Mucosa of gallbladder (tissue), 1 donor: Measurements from ENCODE around the gene CKS1B. TPM values are rescaled to one million over a fixed set of nuclear protein-coding genes. Genes with fewer than 3 reads are reported as not detected.

ENCODE experiments used
- DNase-seq: peaks from one replicate; pipeline ENCODE4 v3.0.0-alpha.2; 2020; ENCODE audit warnings: low spot score
- total RNA-seq: library from RNA; stranded (reverse); gene quantifications from one replicate; pipeline ENCODE4 v1.2.1, GENCODE V29; 2021
- donor health status: DM: no; HTN: no; CAD: no.

CKS1B gene
- 27.1 TPM for total RNA-seq

- DNase-seq: peak; percentile 99
These were observed at the start of gene CKS1B for GRCh38 chr1:154974102-154974807. Gene CKS1B, plus strand, starts transcription at chr1:154974681. Its CDS starts 65 bp downstream, at chr1:154974746.

DNA sequence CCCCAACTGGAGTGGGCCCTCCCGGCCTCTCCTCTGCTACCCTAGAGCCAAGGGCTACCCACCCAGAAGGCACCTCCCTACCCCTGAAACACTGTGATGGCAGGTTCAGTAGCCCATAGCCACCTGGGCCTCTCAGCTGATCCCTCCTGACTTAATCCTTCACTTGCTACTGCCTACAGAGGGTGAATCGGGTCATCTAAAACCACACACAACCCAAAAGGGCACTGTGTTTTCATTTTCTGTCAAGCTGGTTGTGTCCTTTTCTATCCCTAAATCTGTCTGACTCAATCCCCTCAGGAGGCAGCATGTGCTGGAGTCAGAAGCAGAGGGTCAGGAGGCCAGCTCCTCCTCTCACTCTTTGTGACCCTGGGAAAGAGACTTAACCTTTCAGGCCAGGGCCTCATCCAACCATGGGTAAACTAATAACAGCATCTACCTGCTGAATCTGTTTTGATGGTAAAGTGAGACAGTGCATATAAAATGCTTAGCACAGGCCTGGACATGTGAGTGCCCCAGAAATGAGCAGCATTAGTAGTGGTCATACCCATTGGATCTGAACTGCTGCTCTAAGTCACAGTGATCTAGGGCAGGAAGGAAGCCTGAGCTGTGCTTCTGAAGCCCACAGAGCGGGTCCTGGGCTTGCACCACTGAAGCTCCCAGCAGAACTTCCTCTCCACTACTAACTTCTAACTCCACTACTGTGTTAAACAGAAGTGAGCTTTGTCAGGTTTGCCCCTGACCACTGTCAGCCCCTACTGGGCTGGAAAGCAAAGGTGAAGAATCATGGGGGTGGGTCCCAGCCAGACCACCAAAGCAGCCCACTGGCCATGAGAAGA is 48.9 kb upstream of the CKS1B start:
- DNase-seq: no peak

GRCh38 chr1:154926201-154926600 is 48.3 kb upstream of the CKS1B start:
- no peak for DNase-seq

DNA sequence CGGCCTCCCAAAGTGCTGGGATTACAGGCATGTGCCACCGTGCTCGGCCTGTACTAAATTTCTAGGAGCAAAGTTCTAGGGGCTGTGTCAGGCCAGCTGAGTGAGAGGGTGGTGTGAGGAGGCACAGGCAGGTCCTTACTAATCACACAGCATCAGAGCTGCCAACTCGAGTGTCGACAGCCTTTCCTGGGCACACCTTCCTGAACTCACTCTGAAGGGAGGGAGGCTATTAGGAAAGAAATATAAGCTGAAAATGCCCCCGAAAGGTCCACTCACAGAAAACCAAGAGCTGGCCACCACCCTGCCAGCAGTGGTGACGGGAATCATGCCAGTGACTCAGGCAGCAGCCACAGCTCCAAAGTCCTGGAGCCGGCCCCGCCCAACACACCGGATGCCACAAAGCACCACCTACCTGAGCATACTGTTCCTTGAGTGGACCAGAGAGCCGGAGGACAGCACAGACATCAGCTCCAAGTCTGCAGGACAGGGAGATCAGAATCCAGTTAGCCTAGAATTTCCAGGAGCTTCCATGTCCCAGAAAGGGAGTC is 42.5 kb upstream of the CKS1B start:
- DNase-seq: peak; percentile 86

DNA sequence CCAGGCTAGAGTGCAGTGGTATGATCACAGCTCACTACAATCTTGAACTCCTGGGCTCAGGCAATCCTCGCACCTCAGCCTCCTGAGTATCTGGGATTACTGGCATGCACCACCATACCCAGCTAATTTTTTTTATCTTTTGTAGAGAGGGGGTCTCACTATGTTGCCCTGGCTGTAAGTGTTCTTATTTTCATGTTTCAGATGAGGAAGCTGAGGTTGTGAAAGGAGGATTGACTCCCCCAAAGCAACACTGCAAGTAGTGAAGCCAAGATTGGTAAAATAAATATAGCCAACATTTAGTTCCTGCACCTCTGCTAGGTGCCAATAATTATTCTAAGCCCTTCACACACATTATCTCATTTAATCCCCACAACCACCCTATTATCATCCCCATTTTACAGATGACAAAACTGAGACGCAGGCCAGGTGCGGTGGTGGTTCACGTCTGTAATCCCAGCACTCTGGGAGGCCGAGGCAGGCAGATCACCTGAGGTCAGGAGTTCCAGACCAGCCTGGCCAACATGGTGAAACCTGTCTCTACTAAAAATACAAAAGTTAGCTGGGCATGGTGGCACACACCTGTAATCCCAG is 40.0 kb upstream of the CKS1B start:
- DNase-seq: no peak

GRCh38 chr1:154935749-154936554 is 38.5 kb upstream of the CKS1B start:
- no peak for DNase-seq

- peak; percentile 96 for DNase-seq
These were observed 37.9 kb upstream of the CKS1B start, which contains the start of gene PMVK for GRCh38 chr1:154936555-154937084. Gene PMVK, minus strand, starts transcription at chr1:154936719. Its CDS starts 34 bp downstream, at chr1:154936685.

DNA sequence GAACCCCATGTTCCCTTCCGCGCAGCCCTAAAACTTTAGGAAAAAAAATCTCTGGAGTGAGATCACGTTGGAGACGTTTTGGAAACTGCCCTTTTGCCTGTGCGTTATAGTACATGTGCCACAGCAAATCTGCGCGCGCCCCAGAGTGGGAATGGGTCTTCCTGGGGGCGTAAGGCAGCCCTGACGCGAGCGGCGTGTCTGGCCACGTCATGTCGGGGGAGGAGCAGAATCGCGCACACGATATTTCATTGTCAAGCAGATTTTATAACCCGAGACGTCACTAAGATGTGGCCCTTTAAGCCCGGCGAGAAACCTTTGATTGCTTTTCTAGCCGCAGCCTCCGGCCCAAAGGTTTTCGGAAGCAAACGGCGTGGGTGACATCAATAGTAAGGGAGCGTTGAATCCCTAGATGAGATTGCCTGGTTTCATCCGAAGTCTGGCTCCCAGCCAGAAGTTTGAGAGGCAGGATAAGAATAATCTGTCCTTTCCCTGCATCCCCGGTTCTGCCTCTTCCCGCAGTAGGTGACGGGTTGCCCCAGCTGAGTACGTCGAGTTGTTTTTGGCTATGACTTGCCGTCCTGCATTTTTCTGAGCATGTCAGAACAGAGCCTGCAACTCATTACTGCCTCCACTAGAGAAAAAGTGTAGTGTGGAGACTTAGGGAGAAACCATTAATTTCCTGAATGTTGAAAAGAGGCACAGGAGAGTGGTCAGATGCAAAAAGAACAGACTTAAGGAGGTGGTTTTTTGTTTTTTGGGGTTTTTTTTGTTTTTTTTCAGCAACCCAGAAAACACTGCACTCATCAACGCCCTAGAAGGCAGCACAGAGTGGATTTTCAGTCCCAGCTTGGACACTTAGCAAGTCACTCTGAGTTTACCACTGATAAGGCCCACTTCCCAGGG is 37.1 kb upstream of the CKS1B start:
- DNase-seq: peak; percentile 91

GRCh38 chr1:154937988-154938386 is 36.5 kb upstream of the CKS1B start:
- no peak for DNase-seq

DNA sequence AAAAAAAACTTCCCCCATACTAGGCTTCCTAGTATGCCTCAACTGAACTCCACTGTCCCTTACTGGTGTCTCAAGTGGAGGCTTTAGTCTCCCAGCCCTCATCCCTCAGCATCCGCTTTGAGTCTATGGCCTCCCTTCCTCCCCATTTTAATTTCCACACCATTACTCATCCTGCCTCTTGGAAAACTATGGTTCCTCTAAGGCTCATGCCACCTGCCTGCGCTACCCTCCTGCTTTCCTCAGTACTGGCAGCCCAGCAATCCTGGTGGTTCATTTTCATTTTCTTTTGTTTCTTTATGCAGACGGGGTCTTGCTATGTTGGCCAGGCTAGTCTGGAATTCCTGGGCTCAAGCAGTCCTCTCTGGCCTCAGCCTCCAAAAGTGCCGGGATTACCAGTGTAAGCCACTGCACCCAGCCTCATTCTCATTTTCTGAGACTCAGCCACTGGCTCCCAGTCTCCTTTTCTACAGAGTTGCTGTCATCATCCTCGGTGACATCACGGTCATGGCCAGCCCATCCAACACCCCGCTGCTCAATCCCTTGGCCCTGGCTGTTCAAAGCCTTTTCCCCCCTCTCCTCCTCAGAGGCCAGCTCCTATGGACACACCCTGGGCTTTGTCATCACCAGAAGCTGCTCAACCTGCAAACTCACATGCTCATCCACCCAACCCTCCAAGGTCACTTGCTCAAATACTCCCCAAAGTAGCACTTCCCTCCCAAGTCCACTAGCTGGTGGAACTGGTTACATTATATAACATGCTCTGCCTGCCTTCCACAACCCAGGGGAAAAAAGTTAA is 35.7 kb upstream of the CKS1B start:
- DNase-seq: no peak

GRCh38 chr1:154940213-154940560 is 34.3 kb upstream of the CKS1B start:
- no peak for DNase-seq

DNA sequence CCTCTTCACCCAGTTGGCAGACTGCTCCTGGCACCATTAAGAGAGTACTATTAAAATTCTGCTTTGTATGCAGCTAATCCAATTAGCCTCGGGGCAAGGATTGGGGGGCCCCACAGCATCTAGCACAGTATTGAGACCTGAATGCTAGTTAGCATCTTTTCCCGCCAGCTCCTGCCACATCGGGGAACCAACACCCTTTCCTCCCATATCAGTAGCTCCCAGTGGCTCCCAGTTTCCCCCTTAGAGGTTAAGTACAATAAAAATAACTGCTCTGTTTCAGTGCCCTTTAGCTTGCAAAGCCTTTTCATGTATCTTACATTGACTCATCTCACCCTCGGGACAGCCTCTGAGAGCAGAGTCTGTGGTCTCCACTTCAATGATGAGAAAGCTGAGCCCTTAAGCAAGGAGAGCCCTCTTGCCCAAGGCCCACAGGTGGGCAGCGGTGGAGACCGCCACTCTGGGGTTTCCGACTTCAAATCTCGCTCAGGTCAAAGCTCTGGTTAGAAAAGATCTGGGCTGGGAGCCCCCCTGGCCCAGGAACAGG is 33.8 kb upstream of the CKS1B start:
- DNase-seq: no peak

GRCh38 chr1:154941333-154942013 is 33.0 kb upstream of the CKS1B start:
- DNase-seq: peak; percentile 45

GRCh38 chr1:154943649-154944400 is 30.7 kb upstream of the CKS1B start:
- no peak for DNase-seq

- DNase-seq: peak; percentile 47
These were observed 29.9 kb upstream of the CKS1B start for GRCh38 chr1:154944401-154945159.

DNA sequence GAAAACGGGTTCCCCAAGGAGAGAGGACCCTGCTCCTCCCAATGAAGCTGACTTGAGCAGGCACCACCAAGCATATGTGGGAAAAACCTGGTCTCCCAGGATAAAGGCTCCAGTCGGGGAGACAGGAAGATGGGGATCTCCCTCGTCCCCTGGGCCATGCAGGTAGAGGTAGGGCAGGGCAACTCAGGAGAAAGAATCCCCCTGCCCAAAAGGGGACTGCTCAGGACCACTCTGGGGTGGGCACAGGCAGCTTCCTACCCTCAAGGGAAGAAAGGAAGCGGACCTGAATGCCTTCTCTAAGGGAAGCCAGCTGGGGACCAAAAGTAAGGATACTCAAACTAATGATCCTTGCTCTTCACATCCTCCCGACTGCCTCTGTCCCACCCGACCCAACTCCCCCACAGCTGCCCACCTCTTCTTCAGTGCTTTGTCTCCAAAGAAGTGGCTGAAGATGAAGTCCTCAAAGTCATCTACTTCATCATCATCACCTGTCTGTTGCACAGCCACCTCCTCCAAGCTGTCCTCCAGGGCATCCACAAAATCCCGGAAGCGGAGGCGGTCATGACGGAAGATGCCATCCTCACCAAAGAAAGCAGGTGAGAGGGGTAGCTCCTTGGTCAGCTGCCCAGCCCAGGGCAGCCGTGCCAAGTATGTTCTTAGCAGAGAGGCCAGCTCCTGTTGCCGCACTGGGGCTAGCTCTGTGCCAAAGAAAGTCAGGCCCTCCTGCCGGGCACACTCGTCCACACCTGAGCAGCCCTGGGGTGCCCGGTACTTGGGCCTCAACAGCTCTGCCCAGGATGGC is 29.1 kb upstream of the CKS1B start:
- DNase-seq: no peak
